Measurements from ENCODE around the gene PYCR2.

PYCR2 gene

GRCh38 chr1:225871359-225872074, 52.5 kb downstream of the PYCR2 start:
- ChIA-PET POLR2A (ENCODE audit: low non-redundant PET) (interaction anchor here (0.6 kb wide), 1 partner anchor 450 kb away, joined by 5 read pairs; no protein-coding TSS in a partner anchor), CTCF (interaction anchor here (0.6 to 3.0 kb wide), 3 partner anchors 38 to 397 kb away, joined by 3 to 7 read pairs (median 3); no protein-coding TSS in a partner anchor)
- no peak for DNase-seq (ENCODE audit: low spot score)
- TF ChIP-seq CTCF (conservative IDR thresholded peaks at IDR 0.05; ENCODE audit: low read depth) = no peak
- no peak overlapping the region for H3K27ac ChIP-seq

- ChIA-PET CTCF (interaction anchor here (0.6 to 3.0 kb wide), 5 partner anchors 34 to 498 kb away, joined by 3 to 7 read pairs (median 3); no protein-coding TSS in a partner anchor), POLR2A (ENCODE audit: low non-redundant PET) (no interaction called here)
- DNase-seq (ENCODE audit: low spot score) = no peak
- no peak overlapping the region for H3K27ac ChIP-seq
- TF ChIP-seq CTCF (conservative IDR thresholded peaks at IDR 0.05; ENCODE audit: low read depth) = no peak
These were observed 53.1 kb downstream of the PYCR2 start for GRCh38 chr1:225870911-225871310.
